Measurements from ENCODE around the gene NDOR1.

DNA sequence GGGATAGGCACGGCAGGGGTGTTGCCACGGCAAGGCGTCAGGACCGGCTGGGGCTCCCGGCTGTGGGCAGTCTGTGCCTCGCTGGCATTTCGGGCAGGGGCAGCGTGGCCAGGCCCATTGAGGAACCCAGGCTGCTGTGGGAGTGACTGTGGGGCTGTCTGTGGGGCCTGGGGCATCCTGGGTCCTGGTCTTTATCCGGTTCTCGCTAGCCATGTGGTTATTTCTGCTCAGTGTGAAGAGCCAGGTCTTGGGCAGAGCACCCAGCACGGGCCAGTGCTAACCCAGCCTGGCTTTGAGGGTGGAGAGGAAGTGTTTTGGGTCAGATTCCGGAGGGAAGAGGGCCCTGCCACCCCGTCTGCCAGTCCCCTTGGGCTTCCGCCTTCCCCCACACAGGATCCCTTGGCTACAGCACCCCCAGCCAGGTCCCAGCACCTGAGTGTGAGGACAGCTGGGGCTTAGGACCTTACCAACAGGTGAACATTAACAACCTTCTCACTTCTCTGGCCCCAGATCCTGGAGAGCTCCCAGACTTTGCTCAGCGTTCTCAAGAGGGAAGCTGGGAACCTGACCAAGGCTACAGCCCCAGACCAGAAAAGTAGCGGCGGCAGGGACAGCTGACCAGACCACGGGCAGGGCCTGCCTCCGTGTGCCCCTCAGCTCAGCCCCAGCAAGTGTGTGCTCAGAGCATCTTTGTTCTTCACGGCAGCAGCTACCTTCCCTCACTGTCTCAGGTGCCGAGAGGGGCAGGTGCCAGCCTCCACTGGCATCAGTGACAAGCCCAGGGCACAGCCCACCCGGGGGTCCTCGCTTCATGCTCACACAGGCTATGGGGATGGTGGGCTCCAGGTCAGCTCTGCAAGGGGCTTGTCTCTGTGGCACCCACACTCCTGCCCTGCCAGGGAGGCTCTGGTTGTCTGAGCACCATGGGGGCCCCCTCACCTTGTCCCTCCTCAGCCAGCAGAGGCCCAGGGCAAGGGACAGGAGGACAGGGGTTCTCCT, 15.9 kb upstream of the NDOR1 start:
- TF ChIP-seq POLR2AphosphoS5 (IDR thresholded peaks at IDR 0.05) (no peak), POLR2A (IDR thresholded peaks at IDR 0.05) (no peak)

All from transverse colon (tissue), 3 donors.